ENCODE data around the gene RAB18.
"Not testable (repeated sequence)": the region's sequence is repeated elsewhere in the genome, so short reads cannot be mapped to it uniquely, and the experiment has no call there.

RAB18 gene

GRCh38 chr10:27504007-27504807, at the start of gene RAB18:
RAB18 (plus strand) TSS chr10:27504304; CDS start chr10:27504370, 66 bp downstream.
- peak within 1 kb of the TSS; percentile 76 for H3K27ac ChIP-seq
- TF ChIP-seq ZFX (IDR thresholded peaks at IDR 0.05; ENCODE audit: borderline replicate concordance): no peak
- no peak; the same call in 1 of the 2 replicates for TF ChIP-seq CTCF (IDR thresholded peaks at IDR 0.05)

GRCh38 chr10:27454837-27455236, 49.3 kb upstream of the RAB18 start:
- H3K27ac ChIP-seq: no peak overlapping the region
- TF ChIP-seq ZFX (IDR thresholded peaks at IDR 0.05; ENCODE audit: borderline replicate concordance) (no peak), CTCF (IDR thresholded peaks at IDR 0.05) (no peak)

GRCh38 chr10:27457261-27457945, 46.7 kb upstream of the RAB18 start:
- H3K27ac ChIP-seq: no peak overlapping the region

GRCh38 chr10:27457966-27458365, 46.1 kb upstream of the RAB18 start:
- TF ChIP-seq CTCF (IDR thresholded peaks at IDR 0.05) (no peak), ZFX (IDR thresholded peaks at IDR 0.05; ENCODE audit: borderline replicate concordance) (no peak)
- no peak overlapping the region for H3K27ac ChIP-seq

More at GRCh38 chr10:27457261-27457945, 46.7 kb upstream of the RAB18 start:
- TF ChIP-seq ZFX (IDR thresholded peaks at IDR 0.05; ENCODE audit: borderline replicate concordance) (no peak), CTCF (IDR thresholded peaks at IDR 0.05) (no peak)

GRCh38 chr10:27461312-27461711, 42.8 kb upstream of the RAB18 start:
- TF ChIP-seq ZFX (IDR thresholded peaks at IDR 0.05; ENCODE audit: borderline replicate concordance) (no peak), CTCF (IDR thresholded peaks at IDR 0.05) (no peak)

GRCh38 chr10:27463961-27464360, 40.1 kb upstream of the RAB18 start:
- H3K27ac ChIP-seq: no peak overlapping the region
- TF ChIP-seq CTCF (IDR thresholded peaks at IDR 0.05) (no peak), ZFX (IDR thresholded peaks at IDR 0.05; ENCODE audit: borderline replicate concordance) (no peak)

More at GRCh38 chr10:27461312-27461711, 42.8 kb upstream of the RAB18 start:
- H3K27ac ChIP-seq: no peak overlapping the region

GRCh38 chr10:27464993-27465392, 39.1 kb upstream of the RAB18 start:
- no peak overlapping the region for H3K27ac ChIP-seq

GRCh38 chr10:27465596-27465995, 38.5 kb upstream of the RAB18 start:
- not testable (repeated sequence) for H3K27ac ChIP-seq

More at GRCh38 chr10:27464993-27465392, 39.1 kb upstream of the RAB18 start:
- no peak for TF ChIP-seq ZFX (IDR thresholded peaks at IDR 0.05; ENCODE audit: borderline replicate concordance)

All from 22Rv1 (cell line).